Activated CD8-positive, alpha-beta memory T cell treated with anti-CD3 and anti-CD28 coated beads, Interleukin-2, amount 50 U/mL, for 24 hours (primary cell): ENCODE data around the gene PLGRKT.
"Not testable (repeated sequence)": the region's sequence is repeated elsewhere in the genome, so short reads cannot be mapped to it uniquely, and the experiment has no call there.

Source experiments
- DNase-seq: peaks from one replicate; pipeline ENCODE4 v3.0.0-alpha.2; 2020; ENCODE audit errors: extremely low read depth

PLGRKT gene

GRCh38 chr9:5375790-5376477 lies 61.8 kb downstream of the PLGRKT start:
- no peak for DNase-seq

- no peak for DNase-seq
Observed at GRCh38 chr9:5375091-5375490, 62.6 kb downstream of the PLGRKT start.

GRCh38 chr9:5364294-5365024 lies 73.3 kb downstream of the PLGRKT start:
- no peak for DNase-seq

- DNase-seq = no peak
Observed at GRCh38 chr9:5361326-5362010, 76.3 kb downstream of the PLGRKT start.

GRCh38 chr9:5360341-5360740 lies 77.4 kb downstream of the PLGRKT start:
- DNase-seq = no peak

- no peak for DNase-seq
Observed at GRCh38 chr9:5357431-5358105, 80.2 kb downstream of the PLGRKT start.

- no peak for DNase-seq
Observed at GRCh38 chr9:5355817-5356216, 81.9 kb downstream of the PLGRKT start.

- no peak for DNase-seq
Observed at GRCh38 chr9:5355226-5355625, 82.5 kb downstream of the PLGRKT start.

GRCh38 chr9:5354184-5354583 lies 83.5 kb downstream of the PLGRKT start:
- DNase-seq = no peak

GRCh38 chr9:5352637-5353248 lies 85.0 kb downstream of the PLGRKT start:
- no peak for DNase-seq

- DNase-seq = not testable (repeated sequence)
Observed at GRCh38 chr9:5338992-5339981, 98.4 kb downstream of the PLGRKT start, which contains the start of gene RLN1. RLN1 (minus strand) TSS chr9:5339876; CDS start chr9:5339746, 130 bp downstream.

- DNase-seq = no peak
Observed at GRCh38 chr9:5336688-5337087, 101.0 kb downstream of the PLGRKT start.

GRCh38 chr9:5331276-5331675 lies 106.4 kb downstream of the PLGRKT start:
- DNase-seq = not testable (repeated sequence)

- DNase-seq = no peak
Observed at GRCh38 chr9:5326893-5327548, 110.7 kb downstream of the PLGRKT start.

GRCh38 chr9:5326187-5326586 lies 111.5 kb downstream of the PLGRKT start:
- DNase-seq = no peak

GRCh38 chr9:5321601-5322000 lies 116.1 kb downstream of the PLGRKT start:
- DNase-seq = not testable (repeated sequence)

- no peak for DNase-seq
Observed at GRCh38 chr9:5321058-5321457, 116.7 kb downstream of the PLGRKT start.

- not testable (repeated sequence) for DNase-seq
Observed at GRCh38 chr9:5316406-5316805, 121.3 kb downstream of the PLGRKT start.

- no peak for DNase-seq
Observed at GRCh38 chr9:5315187-5315923, 122.4 kb downstream of the PLGRKT start.
